HEK293T (cell line): Measurements from ENCODE around the gene ZNF844.

Experiments used
- BHLHE40 ChIP-seq: fragments of 450-650 bp; IDR thresholded peaks from 2 replicates; pipeline ENCODE4 v1.6.1; 2016; ENCODE audit warnings: mild to moderate bottlenecking, moderate library complexity, borderline replicate concordance
- ELF4 ChIP-seq: fragments of 450-650 bp; IDR thresholded peaks from 2 replicates; pipeline ENCODE4 v1.6.1; 2017; ENCODE audit warnings: antibody characterized with exemption
- FOXM1 ChIP-seq: fragments of 450-650 bp; IDR thresholded peaks from 2 replicates; pipeline ENCODE4 v1.6.1; 2017; ENCODE audit warnings: mild to moderate bottlenecking, borderline replicate concordance
- L3MBTL2 ChIP-seq: fragments of 450-650 bp; conservative IDR thresholded peaks from 2 replicates; pipeline ENCODE4 v1.6.1; 2016; ENCODE audit warnings: mild to moderate bottlenecking
- PKNOX1 ChIP-seq: fragments of 450-650 bp; IDR thresholded peaks from 2 replicates; pipeline ENCODE4 v1.6.1; 2016
- SP1 ChIP-seq: fragments of 450-650 bp; IDR thresholded peaks from 2 replicates; pipeline ENCODE4 v1.6.1; 2017

- TF ChIP-seq SP1 (no peak), FOXM1 (no peak), BHLHE40 (no peak), L3MBTL2 (no peak), ELF4 (no peak), PKNOX1 (no peak)
These were observed 29.2 kb downstream of the ZNF844 start for GRCh38 chr19:12093777-12094176.
